HG03066 (cell line): Measurements from ENCODE around the gene GYG2.
"Not testable (repeated sequence)": the region's sequence is repeated elsewhere in the genome, so short reads cannot be mapped to it uniquely, and the experiment has no call there.

Source experiments
- ATAC-seq: cut with Tn5 transposase; IDR thresholded peaks from one replicate; pipeline ENCODE4 v1.9.1; 2021; ENCODE audit warnings: low read depth; ENCODE audit not compliant: unreplicated experiment

GYG2 gene

GRCh38 chrX:2812161-2812907 lies 16.4 kb upstream of the GYG2 start:
- not testable (repeated sequence) for ATAC-seq

DNA sequence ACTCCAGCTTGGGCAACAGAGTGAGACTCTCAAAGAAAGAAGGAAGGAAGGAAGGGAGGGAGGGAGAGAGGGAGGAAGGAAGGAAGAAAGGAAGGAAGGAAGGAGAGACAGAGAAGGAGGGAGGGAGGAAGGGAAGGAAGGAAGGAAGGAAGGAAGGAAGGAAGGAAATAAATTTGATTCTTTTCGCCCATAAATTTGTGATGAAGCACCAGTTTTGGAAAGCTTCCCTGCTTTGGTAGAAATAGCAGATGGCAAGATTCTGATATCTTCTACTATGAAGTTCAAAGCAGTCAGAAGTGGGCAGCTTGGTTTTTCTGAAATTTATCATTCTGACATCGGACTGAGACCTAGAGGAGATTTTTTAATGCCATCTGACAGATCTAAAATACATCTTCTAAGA lies 11.7 kb upstream of the GYG2 start:
- no peak for ATAC-seq

GRCh38 chrX:2819345-2820135 lies 9.2 kb upstream of the GYG2 start:
- no peak for ATAC-seq

DNA sequence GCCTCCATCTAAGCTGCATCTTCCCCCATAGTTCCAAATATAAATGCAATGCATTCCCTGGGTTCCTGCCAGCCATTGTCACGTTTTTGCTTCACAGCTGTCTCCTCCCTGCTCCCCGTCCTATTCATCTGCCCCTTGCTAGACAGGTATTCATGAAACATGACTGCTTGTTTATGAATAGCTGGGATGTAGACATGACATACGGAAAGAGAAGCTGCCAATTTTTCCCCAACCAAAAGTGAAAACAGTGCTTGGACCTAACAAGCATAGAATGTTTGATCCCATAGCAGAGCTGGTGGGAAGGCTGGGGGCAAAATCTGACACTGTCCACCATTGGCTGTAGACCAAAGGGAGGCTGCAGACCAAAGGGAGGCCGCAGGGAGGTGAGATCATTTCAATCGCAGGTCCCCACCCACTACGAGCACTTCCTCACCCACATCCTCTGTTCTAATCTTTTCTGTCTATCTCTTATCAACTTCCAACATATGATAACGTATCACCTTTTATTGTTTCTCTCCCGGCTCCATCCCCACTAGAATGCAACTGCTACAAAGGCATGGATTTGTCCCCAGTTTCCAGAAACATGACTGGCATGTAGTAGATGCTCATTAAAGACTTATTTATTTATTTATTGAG lies 8.5 kb upstream of the GYG2 start:
- no peak for ATAC-seq

- no peak for ATAC-seq
These were observed 4.8 kb upstream of the GYG2 start for GRCh38 chrX:2823795-2824386.

DNA sequence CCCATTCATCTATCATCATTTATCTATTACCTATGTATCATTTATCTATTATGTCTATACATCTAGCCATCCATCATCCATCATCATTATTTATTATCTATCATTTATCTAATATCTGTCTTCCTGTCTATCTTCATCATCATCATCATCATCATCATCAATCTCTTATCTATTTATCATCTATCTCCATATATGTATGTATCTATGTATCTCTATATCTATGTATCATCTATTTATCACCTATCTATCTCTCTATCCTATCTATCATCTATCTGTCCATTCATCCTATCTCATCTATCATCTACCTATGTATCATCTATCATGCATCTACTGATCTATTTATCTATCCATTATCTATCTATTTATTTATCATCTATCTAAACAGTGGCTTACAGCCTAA lies 3.8 kb upstream of the GYG2 start:
- ATAC-seq, result no peak

DNA sequence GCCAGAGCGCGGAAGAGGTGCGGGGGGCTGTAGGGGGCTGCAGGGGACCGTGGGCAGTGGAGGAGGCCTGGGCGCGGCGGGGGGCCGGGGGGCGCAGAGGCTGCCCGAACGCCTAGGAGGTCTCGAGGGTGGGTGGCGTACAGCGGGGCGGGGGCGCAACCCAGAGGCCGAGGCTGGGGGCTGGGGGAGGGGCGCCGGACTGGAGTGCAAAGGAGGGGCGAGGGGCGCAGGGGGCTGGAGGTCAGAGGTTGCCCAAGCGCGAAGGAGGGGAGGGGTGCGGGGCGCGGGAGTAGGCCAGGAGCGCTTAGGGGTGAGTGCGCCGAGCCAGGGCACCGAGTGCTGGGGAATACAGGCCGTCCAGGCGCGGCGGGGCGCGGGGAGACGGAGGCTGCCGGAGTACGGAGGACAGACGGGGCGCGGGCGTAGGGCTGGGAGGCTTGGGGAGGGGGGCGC lies 255 bp downstream of the GYG2 start:
- no peak for ATAC-seq

DNA sequence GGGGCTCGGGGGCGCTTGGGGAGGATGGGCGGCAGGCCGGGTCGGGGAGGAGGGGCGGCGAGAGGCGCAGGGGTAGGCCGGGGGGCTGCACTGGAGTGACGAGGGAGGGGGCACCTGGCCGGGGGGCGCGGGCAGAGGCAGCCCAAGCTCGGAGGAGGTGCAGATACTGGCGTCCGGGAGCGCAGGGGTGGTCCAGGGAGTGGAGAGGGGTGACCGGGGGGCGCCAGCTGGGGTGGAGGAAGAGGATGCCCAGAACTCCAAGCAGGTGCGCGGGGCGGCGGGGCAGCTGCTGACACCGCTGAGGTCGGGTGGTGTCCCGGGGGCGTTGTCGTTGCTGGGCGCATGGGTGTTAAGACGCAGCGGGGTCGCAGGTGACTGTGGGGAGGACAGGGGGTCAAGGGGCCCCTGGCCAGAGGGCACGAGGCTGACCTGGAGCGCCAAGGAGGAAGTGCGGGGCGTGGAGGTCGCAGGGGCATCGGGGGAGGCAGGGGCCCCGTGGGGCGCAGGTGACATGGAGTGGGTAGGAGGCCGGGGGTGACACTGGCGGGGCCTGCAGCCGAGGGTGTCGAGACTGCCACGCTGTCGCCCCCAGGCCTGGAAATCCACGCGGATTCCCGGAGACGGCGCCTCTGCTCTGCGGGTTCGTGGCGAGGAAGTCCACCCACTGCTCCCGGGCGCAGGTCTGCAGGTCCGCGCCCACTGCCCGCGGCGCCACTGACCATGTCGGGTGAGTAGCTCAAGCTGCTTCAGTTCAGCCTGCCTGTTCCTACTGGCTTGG lies 928 bp downstream of the GYG2 start:
- ATAC-seq, result no peak

GRCh38 chrX:2831471-2832228 lies 2.9 kb downstream of the GYG2 start:
- no peak for ATAC-seq

GRCh38 chrX:2837961-2838360 lies 9.2 kb downstream of the GYG2 start:
- ATAC-seq, result no peak

DNA sequence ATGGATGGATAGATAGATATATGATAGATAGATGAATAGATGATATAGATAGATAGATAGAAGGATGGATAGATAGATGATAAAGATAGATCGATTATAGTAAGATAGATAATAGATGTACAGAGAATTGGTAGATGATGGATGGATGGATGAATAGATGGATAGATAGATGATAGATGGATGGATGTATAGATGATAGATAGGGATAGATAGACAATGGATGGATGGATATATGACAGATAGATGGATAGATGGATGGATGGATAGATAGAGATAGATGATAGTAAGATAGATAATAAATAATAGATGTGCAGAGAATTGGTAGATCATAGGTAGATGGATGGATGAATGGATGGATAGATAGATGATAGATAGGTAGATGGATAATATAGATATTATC lies 12.2 kb downstream of the GYG2 start:
- ATAC-seq, result no peak

- ATAC-seq, result no peak
These were observed 12.8 kb downstream of the GYG2 start for GRCh38 chrX:2841537-2841936.

GRCh38 chrX:2846992-2847391 lies 18.3 kb downstream of the GYG2 start:
- ATAC-seq, result no peak

DNA sequence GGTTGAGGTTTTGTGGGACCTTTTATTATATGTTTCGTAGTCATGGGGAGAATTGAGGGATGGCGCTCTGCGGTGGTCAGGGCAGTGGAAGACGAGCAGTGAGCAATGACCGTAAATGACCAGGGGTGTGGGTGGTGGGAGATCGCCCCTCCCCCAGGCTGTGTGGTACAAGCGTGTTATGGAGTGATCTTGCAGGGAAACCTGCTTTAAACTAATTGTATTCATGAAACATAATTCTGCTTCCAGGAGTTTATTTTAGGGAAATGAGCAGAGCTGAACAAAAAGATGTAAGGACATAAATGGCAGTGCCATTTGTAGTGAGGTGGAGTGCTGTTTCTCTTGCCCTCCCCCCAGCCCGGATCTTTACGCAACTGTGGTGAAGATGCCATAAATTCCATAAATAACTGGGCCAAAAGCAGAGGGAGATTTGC lies 20.2 kb downstream of the GYG2 start:
- ATAC-seq, result no peak

DNA sequence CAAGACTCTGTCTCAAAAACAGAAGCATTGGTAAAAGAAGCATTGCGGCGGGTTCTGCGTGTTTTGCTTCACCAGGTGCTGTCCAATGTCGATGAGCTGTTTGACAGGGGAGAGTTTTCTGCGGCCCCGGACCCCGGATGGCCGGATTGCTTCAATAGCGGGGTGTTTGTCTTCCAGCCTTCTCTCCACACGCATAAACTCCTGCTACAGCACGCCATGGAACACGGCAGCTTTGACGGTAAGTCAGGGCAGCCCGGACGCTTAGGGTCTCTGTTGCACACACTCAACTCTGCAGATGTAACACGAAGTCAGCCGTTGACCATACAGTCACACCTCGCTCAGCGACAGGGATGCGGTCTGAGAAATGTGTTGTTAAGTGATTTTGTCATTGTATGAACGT lies 26.2 kb downstream of the GYG2 start:
- ATAC-seq, result no peak

- no peak for ATAC-seq
These were observed 27.0 kb downstream of the GYG2 start for GRCh38 chrX:2855761-2856160.

DNA sequence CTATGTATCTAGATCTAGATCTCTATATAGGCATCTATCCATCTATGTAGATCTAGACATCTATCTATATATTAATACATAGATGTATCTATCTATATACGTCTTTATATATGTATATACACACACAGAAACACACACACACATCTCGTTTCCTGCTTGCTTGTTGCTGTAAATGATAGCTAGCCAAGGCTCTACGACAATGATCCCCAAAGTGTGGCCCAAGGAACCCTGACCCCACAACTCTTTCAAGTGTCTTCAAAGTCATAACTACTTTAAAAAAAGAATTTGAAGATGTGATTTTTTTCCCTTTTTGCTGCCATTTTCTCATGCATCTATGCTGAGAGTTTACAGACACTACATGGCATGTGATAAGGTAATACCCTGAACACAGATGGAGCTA lies 28.8 kb downstream of the GYG2 start:
- ATAC-seq, result no peak

- no peak for ATAC-seq
These were observed 30.6 kb downstream of the GYG2 start for GRCh38 chrX:2859197-2859797.

GRCh38 chrX:2862404-2862803 lies 33.7 kb downstream of the GYG2 start:
- no peak for ATAC-seq
